ENCODE data around the gene FGD5.

FGD5 gene

GRCh38 chr3:14788644-14789043, 30.1 kb upstream of the FGD5 start:
- no peak for DNase-seq (ENCODE audit: low read depth)

DNA sequence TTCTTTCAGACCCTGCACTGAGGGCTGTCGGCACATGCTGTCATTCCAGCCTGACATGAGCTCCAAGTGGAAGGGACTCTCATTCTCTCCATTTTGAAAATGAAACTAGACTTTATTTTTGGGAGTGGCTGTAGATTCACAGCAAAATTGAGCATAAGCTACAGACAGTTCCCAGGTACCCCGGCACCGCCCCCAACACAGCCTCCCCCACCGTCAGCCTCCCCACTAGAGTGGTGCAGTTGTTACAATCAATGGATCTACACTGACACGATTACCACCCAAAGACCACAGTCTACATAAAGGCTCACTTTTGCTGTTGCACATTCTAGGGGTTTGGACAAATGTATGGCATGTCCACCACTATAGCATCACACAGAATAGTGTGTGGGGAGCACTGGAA, 29.5 kb upstream of the FGD5 start:
- no peak for DNase-seq (ENCODE audit: low read depth)

DNA sequence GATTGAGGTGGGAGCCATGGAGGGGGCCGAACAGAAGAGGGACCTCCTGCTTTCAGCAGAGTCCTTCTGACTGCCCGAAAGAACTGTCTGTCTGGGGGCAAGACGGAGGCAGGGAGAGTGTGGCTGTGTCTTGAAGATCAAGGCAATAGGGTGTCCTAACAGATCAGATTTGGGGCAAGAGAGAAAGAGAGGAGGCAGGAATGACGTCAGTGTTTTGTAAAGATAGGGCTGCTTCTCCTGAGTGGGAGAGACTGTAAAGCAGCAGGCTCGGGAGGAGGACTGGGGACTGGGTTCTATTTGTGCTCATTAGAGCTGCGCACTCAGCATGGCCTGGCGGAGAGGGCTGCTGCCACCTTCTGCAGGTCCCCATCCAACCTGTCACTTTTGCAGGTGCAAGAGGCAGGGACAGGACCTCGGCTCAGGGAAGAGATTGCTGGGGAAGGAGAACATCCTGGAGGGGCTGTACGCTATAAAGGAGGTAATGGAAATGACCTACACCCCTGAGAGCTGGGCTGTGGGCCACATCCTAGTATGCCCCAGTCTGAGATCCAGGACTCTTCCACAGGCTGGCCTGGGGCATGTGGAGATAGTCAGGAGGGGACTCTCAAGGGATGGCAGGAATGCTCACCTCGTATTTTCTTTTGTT, 29.0 kb upstream of the FGD5 start:
- DNase-seq (ENCODE audit: low read depth): no peak

DNA sequence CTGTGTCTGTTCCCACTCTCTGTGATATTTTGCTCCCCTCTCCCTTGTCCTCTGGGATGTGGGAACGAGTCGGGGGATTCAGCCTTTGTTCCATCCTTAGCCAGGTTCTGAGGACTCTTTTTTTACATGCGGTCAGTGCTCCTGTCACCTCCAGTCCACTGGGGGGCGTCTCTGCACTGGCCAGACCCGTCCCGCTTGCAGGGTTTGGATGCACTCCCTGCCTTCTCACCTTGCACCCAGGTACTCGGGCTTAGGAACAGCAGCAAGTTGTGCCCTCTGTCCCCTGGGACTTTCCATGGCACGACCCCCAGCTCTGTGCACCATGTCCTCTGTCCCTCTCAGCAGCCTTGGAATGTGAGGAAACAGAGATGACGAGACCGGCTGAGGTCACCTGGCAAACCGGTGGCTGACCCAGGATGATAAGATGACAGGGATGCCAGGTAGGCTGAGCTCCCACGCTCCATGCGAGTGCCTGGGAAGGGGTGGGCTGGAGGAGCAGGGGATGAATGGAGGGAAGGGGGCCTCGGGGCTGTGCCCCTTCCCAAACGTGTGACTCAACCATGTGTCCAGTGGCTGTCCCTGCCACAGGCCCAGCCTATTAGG, 27.3 kb upstream of the FGD5 start:
- DNase-seq (ENCODE audit: low read depth): peak; percentile 23

- DNase-seq (ENCODE audit: low read depth): no peak
Measured at GRCh38 chr3:14792691-14793121, 26.1 kb upstream of the FGD5 start.

DNA sequence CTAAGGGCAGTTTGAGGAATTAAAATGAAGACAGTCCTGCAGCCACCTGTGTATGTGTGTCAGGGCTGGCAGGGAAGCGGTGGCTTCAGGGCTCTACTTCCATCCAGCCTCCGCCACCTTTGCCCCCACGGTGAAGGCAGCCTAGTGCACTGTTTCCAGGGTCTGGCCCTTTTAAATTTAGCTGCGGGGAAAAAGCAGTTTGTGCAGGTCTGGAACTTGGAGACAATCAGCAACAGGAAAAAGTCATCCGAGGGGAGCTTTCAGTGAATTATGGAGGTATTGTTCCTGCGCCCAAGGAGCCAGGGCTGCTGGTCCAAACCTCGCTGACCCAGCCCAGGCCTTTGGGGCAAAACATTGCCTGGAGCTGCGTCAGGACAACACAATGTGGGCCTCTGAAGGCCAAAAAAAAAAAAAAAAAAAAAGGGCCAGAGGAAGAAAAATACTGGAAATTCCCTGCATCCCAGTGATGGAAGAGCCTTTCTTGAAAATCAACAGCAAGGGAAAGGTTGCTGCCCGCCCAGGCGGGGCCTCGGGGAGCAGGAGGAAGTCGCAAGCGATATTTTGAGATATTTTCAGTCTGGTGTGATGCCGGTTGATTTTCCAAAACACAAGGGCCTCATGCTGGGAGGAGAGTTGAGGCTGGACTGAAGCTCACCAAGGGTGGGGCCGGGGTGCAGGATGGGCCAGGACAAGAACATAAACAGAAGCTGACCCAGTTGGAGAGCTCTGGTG, 25.5 kb upstream of the FGD5 start:
- no peak for DNase-seq (ENCODE audit: low read depth)

GRCh38 chr3:14793858-14794234, 24.9 kb upstream of the FGD5 start:
- DNase-seq (ENCODE audit: low read depth): no peak

- no peak for DNase-seq (ENCODE audit: low read depth)
Measured at GRCh38 chr3:14794435-14794834, 24.3 kb upstream of the FGD5 start.

GRCh38 chr3:14795996-14796395, 22.8 kb upstream of the FGD5 start:
- no peak for DNase-seq (ENCODE audit: low read depth)

- no peak for DNase-seq (ENCODE audit: low read depth)
Measured at GRCh38 chr3:14796403-14797077, 22.2 kb upstream of the FGD5 start.

- DNase-seq (ENCODE audit: low read depth): no peak
Measured at GRCh38 chr3:14797731-14798130, 21.0 kb upstream of the FGD5 start.

DNA sequence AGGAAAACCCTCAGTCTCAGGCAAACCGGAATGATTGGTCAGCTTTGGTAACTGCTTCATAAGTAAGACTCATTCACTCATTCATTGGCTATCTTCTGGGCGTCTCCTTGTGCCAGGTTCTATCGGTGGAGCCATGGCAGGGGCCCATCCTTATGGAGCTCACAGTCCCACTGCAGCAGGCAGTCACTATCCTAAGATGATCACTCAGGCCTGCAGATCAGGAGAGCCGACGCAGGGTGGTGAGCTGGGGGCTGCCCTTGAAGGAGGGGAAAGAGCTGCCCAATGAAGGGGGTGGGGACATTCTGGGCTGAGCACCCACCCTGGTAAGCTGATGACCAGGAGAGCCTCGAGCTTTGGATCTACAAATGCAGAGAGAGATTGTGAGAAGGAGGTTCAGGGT, 20.5 kb upstream of the FGD5 start:
- DNase-seq (ENCODE audit: low read depth): no peak

DNA sequence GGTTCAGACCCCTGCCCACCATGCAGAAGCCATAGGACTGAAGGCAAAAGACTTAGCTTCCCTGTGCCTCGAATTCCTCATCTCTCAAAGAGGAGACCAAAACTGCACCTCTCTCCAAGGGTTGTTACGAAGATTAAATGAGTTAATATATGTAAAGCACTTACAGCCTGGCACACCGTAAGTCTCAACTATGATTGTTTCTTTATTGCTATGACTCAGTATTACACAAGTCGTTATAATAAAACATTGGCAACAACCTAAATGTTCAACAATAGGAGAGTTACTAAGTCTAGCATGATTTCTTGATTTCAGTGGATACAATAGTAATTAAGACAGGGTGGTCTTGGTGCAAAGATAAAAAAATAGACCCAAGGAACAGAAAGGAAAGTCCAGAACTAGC, 19.6 kb upstream of the FGD5 start:
- DNase-seq (ENCODE audit: low read depth): no peak

GRCh38 chr3:14801031-14801430, 17.7 kb upstream of the FGD5 start:
- DNase-seq (ENCODE audit: low read depth): no peak

- DNase-seq (ENCODE audit: low read depth): no peak
Measured at GRCh38 chr3:14801668-14802380, 16.9 kb upstream of the FGD5 start.

GRCh38 chr3:14802381-14802731, 16.4 kb upstream of the FGD5 start:
- no peak for DNase-seq (ENCODE audit: low read depth)

DNA sequence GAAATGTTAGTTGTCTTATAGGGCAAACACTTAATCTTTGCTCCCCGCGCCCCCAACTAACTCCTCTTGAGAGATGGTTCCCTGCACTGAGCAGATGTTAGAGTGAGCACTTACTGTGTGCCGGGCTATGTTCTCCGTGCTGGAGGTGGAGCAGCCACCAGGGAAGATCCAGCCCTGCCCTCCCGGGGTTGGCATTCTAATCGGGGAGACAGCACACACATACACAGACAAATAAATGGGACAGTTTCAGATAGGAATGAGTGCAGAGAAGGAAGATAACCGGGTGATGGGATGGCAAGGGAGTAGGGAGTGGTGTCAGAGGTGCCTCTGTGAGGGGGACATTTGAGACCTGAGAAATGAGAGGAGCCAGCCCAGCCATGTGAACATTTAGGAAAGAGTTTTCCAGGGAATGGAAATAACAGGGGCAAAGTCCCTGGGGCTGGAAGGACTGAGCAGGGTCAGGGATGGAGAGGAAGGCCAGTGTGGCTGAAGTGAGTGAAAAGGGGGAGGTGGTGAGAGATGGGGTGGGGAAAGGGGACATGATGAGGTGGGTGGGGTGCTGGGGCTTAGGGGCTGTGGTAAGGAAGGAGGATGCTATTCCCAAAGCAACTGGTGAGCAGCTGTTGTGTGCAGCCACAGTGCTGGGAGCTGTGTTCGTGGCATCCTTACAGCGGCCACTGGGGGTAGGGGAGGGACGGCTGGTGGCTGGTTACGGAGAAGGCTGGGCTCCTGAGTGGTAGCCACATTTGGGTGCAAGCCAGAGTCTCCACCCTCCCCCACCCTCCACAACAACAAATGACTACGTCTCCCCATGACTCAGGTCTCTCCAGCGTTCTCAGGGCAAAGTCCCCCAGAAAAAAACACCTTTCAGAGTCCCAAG, 15.4 kb upstream of the FGD5 start:
- DNase-seq (ENCODE audit: low read depth): no peak

DNA sequence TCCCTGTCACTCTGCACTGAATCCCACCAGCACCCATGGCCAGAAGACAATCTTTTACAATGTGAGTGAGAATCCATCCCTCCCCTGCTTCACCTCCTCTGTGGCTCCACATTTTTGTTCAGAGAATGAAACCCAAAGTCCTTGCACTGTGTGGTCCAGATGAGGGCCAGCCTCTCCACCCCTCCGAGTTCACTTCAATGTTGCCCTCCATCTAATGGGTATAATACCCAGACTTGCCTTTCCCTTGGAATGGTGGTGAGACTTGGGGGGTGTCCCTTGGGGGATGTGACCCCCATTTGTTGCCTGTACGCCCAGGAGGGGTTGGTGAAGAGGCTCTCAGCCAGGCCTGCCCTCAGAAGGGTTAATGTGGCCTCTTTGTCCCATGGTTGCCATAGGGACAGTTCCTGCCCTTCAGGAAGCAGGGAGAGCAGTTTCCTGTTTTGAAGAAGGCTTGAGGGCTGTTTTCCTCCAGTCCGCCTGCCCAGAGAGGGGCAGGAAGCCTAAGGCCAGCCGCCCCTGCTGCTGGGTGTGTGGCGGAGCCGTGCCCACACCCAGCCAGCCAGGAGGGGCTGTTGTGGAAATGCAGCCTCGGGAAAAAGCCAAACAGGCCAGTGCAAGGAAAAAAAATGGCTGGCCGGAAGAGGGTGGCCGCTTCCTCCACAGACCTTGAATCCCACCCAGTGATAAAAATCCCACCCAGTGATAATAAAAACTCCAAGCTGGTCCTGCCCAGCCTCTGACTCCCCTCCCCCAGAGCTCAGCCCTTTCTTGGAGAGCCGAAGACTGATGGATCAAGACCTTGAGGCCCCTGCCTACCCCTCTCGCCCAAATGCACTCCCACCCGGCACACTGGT, 14.6 kb upstream of the FGD5 start:
- no peak for DNase-seq (ENCODE audit: low read depth)

- no peak for DNase-seq (ENCODE audit: low read depth)
Measured at GRCh38 chr3:14804835-14805780, 13.7 kb upstream of the FGD5 start.

All from activated T-cell treated with anti-CD3 and anti-CD28 coated beads for 24 hours (primary cell).